SH-SY5Y (cell line): ENCODE measurements around the gene GNG7.

ENCODE experiments used
- GATA2 ChIP-seq: IDR thresholded peaks from 2 replicates; pipeline ENCODE4 v1.6.1; 2011; ENCODE audit warnings: mild to moderate bottlenecking, low read depth, low read length
- GATA3 ChIP-seq: IDR thresholded peaks from 2 replicates; pipeline ENCODE4 v1.6.1; 2011; ENCODE audit warnings: low read depth, mild to moderate bottlenecking, low read length, moderate library complexity

GNG7 gene

DNA sequence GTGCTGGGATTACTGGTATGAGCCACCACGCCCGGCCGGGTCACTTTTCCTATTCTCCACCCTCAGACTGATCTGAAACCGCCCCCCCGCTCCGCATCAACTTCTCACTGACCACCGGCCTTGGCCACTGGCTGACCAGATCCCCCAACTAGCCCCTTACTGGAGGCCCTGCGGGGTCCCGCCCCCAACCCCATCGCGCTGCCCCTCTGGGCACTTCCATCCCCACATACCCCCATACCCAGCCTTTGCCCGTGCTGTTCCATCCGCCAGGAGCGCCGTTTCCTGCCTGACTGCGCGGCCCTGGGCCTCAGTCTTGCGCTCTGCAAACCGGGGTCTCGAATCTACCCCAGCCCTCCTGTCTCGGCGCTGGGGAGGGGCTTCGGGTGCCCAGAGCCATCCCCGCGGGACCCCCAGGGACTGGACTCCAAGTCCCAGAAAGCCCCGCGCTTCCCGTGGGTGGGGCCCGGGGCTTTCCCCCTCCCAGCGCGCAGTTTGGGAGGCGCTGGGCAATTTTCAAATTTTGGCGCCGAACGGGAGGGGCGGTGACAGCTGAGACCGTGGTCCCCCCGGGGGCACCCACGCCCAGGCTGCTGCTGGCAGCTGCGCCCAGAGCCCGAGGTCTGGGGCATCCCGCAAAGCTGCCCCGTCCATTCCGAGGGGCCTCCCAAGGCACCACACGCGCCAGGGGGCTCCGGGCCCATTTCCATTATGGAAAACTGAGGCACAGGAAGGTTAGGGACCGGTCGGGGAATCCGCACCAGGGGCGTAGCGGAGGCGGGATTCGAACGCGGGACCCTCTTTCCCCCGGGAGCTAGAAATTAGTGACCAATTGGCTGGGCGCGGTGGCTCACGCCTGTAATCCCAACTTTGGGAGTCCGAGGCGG lies 240.5 kb downstream of the GNG7 start:
- TF ChIP-seq GATA2, result no peak
- TF ChIP-seq GATA3, result no peak
